ENCODE results near the gene TMEM200B.
"Not testable (repeated sequence)": the region's sequence is repeated elsewhere in the genome, so short reads cannot be mapped to it uniquely, and the experiment has no call there.

Gene TMEM200B

DNA sequence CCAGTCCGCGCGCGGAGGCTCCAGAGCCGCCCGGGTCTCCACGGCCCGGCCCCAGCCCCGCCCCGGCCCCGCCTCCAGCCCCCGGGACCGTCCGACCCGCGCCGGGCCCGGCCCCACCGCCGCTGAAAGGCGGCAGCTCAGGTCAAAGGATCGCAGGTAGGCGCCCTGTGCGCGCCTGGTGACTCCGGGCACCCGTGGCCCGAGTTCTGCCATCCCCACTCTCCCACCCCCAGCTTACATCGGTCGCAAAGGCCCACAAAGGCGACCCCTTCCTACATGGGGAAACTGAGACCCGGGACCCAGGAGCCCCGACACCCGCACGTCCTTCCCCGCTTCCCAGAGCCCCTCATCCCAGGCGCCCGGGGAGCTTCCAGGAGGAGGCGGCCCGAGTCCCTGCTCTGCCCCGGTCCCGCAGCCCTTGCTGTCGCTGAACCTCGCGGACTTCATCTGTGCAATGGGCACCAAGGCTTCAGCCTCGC, at the start of gene TMEM200B:
Gene TMEM200B, minus strand, starts transcription at position 17 of the 479 bp plus-strand sequence. CDS start 2,075 bp downstream, outside the sequence.
- DNase-seq = peak; percentile 61

- no peak for DNase-seq
Measured at GRCh38 chr1:29172415-29172939, 48.8 kb upstream of the TMEM200B start.

- no peak for DNase-seq
Measured at GRCh38 chr1:29171521-29171920, 47.8 kb upstream of the TMEM200B start.

GRCh38 chr1:29171089-29171488, 47.4 kb upstream of the TMEM200B start:
- DNase-seq = no peak

DNA sequence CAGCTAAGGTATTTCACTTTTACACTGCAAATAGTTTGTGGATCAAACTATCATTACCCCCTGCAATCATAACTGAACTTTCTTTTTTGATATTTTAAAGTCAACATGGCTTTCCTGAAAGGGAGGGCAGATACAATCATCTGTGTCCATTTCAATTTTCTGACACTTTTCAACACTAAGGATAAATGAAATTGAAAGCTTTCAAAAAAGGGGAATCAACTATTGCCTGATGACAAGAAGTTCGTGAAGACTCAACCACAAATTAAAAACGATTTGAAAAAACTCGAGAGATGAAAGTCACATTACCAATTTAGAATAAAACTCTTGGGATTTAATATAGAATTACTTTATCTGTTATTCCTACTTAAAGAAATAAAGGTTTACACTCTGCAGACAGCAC, 46.3 kb upstream of the TMEM200B start:
- no peak for DNase-seq

- no peak for DNase-seq
Measured at GRCh38 chr1:29167904-29168303, 44.2 kb upstream of the TMEM200B start.

- DNase-seq = no peak
Measured at GRCh38 chr1:29166291-29166878, 42.7 kb upstream of the TMEM200B start.

- no peak for DNase-seq
Measured at GRCh38 chr1:29164588-29164987, 40.9 kb upstream of the TMEM200B start.

DNA sequence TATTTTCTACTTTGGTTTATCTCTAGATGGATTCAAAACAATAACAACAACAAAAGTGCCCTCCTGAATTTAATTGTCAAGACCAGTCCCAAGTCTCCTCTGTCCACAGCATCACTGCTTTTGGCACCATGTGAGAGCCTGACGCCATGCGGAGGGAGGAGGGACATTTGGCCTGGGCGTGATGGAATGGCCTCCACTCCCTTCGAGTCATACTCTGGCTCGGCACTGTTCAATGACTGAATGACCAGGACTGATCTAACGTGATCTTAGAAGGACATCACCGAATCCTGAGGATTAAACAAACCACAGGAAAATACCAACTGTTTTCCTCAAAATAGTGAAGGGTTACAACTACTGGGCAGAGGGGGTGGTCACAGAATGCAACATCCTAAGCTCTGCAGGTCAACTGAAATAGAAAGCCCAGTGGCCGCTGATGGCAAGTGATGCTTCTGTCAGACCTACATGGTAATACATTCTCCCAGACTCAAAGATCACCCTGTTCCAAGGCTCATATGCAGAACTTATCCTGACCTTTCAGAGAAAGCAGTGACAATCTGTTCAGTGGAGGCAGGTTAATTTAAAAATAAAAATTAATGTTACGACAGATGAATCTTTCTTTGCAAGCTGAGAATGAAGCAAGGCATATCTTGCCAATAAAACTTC, 38.9 kb upstream of the TMEM200B start:
- no peak for DNase-seq

DNA sequence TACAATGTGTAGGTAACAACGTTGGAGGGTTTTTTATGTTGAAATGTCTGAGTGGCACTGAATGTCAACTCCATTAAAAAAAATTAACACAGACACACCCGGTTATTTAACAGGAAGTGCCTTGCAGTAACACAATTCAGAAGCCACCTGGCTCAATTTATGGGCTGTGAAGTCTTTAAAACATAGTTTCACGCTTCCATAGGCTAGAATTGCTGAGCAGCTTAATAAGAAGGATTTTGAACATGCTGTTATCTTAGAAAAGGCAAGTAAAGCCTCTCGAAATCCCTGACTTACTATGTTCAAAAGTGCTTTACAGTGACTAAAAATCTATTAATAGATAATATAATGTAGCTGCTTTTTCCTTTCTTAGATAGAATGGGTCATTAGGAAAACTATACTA, 38.3 kb upstream of the TMEM200B start:
- DNase-seq = no peak

GRCh38 chr1:29159773-29160172, 36.1 kb upstream of the TMEM200B start:
- DNase-seq = no peak

GRCh38 chr1:29157269-29157601, 33.5 kb upstream of the TMEM200B start:
- no peak for DNase-seq

- peak; percentile 31 for DNase-seq
Measured at GRCh38 chr1:29156543-29157268, 33.0 kb upstream of the TMEM200B start.

GRCh38 chr1:29152046-29152805, 28.5 kb upstream of the TMEM200B start:
- no peak for DNase-seq

DNA sequence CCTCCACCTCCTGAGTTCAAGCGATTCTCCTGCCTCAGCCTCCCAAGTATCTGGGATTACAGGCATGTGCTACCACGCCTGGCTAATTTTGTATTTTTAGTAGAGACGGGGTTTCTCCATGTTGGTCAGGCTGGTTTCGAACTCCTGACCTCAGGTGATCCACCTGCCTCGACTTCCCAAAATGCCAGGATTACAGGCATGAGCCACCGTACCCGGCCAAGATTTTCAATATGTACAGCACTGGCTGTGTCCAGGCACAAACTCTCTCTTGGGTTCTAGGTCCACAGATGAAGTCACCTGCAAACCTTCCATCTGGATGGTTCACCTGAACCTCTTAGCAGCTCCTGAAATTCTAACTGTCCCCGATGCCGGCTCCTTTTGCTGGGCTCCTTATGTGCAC, 26.6 kb upstream of the TMEM200B start:
- not testable (repeated sequence) for DNase-seq

DNA sequence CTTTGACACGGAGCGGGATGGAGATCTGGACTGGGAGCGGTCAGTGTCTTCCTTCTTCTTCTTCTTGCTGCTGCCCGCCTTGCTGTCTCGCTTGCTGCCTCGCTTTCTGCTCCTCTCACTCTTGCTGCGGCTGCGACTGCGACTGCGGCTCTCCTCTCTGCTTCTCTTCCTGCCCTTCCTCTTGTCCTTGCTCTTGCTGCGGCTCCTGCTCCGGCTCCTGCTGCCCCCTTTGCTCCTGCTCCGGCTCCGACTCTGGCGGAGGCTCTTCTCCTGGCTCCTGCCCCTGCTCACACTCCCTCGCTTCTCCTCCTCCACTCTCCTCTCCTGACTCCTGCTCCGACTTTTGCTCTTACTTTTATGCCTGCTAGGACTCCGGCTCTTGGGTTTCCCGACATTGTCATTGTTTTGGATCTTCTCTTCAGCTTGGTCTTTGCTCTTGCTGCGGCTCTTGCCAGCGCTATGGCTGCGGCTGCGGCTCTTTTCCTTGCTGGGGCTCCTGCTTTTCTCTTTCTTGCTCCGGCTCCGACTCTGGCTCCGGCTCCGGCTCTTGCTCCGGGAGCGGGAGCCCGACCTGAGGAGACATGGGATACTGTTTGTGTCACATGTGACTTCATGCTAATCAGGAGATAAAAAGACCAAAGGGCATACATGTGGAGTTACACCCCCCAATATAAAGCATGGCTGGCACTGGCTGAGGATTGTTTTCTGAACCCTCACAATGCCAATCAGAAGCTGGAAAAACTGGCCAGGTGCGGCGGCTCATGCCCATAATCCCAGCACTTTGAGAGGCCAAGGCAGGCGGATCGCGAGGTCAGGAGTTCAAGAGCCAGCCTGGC, 25.2 kb upstream of the TMEM200B start:
- no peak for DNase-seq

DNA sequence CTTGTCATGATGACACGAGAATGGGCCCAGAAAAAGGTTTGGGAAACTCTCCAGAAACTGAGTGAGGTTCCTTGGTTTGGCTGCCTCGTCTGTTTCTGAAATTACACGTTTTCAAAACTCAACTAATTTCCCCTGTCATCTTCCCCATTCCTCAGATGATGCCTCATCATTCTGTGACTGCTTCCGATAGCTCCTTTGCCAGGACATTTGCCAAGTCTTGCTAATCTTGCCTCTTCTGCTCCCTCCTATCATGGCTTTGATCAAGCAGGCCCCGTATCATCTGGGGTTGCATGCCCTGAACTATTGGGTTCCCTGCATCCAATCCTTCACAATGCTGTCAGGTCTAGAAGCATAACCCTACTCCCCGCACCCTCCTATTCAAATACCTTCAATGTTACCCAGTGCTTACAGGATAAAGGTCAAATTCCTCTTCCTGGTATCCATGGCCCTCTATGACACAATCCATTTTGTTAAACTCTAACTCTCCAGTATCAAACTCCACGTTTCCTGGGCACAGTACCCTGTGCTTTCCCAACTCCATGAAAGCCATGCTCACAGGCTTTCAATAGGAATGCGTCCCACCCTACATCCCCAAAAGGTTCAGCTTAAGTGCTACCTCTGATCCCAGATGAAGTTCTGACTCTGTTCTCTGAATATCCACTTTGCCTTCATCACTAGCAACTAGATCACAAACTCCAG, 22.2 kb upstream of the TMEM200B start:
- no peak for DNase-seq

GRCh38 chr1:29144178-29144577, 20.5 kb upstream of the TMEM200B start:
- no peak for DNase-seq

GRCh38 chr1:29142714-29143113, 19.0 kb upstream of the TMEM200B start:
- DNase-seq = no peak

- DNase-seq = no peak
Measured at GRCh38 chr1:29136391-29136915, 12.8 kb upstream of the TMEM200B start.

DNA sequence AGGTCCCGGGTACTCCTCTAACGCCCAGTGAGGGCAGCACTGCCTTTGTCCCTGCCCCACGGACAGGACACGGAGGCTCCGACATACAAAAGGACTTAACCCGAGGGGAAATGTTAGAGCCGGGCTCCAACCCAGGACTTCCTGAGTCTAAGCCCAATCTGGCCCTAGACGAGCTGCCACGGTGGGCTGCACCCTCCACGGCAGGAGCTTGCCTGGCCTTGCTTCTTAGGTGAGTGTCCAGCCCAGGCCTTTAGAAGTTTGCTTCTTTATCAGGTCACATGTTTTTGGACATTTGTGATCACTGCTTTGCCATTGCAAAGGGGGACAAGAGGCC, 11.0 kb upstream of the TMEM200B start:
- no peak for DNase-seq

Measured in DMS53 (cell line).